ENCODE data around the gene CFAP221.

Gene CFAP221

DNA sequence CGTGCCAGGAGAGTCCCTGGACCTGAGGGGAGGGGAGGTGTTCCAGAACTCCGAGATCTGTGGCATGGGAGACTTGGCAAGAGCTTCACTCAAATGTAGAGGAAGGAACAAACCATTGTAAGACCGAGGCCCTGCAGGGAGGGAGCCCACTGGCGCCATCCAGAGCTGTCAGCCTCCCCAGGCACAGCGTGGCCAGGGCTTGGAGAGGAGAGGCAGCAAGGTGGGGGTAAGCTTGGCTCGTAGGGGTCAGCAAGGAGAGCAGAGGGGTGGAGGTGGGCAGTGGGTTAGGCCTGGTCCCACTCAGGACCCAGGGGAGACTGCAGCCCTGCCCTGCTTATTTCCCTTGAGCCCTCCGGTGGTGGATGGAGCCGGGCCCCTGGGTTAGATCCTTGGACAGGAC, 138.3 kb downstream of the CFAP221 start:
- no peak for DNase-seq

DNA sequence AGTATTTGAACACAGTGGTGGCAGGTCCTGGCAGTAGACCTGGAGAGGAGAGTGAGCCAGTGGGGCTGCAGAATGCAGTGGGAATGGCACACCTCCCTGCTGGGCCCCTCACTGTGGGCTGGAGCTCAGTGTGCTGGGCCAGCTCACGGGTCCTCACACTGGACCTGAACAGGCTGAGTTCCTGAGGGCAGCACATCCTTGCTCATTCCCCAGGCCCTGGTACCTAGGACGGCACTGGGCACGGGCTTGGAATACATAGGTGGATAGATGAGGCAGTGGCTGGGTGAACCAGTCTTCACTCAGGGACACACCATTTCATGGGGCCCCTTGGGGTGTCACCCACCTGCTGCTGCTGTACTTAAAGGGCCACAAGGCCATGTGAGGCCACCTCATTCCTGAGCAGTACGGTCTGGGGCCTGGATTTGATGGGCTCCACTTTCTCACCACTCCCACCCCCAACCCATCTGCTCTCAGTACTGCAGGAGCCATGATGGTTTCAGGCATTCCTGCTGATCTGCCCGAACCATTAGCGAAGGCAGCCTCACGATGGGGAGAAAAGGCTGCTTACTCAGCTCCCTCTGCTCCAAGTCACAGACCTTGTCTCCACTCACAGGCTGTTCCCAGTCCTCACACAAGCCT, 138.9 kb downstream of the CFAP221 start:
- no peak for DNase-seq

DNA sequence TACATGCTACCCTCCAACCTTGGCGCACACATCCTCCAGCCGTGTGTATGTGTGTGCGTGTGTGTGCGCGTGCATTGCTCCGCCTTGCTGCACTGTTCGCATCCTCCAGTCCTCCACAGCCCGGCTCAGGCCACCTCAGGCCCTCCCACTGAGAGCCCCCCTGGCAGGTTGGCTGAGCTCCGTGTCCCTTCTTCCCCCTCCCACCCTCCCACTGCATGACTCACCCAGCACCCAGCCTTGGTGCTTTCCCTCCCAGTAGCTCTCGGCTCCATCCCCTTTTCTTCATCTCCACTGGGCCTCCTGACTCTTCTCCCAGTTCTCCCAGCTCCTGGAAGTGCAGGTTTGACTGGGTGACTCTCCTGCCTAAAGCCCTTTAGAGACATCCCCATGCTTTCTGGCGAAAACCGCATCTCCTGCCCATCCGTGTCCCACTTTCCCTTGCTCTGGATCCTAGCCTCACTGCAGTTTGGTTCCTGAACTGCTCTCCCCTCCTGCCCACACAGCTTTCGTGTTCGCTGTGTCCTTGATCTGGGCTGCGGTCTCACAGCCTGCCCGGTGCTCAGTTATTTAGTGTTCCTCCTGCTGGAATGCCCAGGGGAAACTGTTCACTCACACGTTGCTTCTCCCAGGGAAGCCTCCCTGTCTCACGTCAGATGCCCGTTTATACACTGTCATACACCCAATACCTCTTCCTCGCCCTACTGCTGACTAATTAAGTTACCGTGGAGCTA, 139.6 kb downstream of the CFAP221 start:
- no peak for DNase-seq

DNA sequence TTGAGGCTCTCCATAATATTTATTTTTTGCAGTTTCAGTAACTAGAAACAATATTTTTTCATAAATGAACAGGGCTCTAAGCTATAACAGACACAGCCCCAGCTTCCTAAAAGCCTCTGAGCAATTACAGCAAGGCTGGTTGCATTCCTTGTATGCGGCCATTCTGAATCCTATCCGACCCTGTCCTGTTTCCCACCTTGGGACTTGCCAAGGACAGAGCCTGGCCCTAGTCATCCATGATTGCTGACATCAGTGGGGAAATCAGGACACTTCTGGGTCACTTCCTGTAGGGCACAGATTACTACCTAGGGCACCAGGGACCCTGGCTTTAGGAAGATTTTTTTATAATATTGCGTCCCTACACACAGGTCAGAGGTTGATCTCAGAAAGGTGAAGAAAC, 140.3 kb downstream of the CFAP221 start:
- no peak for DNase-seq

DNA sequence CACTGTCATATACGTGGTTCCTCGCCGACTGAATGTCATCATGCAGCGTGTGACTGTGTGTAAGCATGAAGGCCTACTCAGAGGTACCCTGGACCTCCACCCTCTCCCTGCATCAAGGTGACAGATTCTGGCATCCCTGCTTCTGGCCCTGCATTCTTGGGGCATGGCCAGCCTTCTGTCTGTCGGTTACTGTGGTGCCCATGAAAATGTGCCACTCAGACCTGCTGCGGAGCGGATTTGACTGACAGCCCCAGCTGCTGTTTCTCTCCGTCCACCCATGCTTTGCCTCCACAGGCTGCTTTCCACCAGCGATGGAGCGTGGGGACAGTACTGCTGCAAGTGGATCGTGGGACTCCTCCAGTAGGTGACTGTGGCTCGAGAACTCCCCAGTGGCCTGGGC, 144.4 kb downstream of the CFAP221 start:
- DNase-seq = no peak

DNA sequence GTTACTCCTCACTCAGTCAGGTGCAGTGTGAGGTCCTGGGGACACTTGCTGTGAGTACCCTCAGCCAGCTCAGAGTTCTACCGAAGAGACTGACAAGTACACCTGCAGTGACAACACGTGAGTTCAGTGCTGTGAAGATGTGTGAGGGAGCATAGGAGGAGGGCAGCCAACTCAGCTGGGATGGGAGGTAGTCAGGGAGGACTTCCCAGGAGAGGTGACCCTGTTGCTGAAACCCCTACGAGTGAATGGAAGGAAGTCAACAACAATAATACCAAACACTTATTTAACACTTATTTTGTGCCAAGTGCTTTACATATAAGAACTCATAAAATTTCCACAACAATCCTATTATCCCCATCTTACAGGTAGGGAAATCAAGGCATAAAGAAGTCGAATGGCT, 145.0 kb downstream of the CFAP221 start:
- DNase-seq = no peak

DNA sequence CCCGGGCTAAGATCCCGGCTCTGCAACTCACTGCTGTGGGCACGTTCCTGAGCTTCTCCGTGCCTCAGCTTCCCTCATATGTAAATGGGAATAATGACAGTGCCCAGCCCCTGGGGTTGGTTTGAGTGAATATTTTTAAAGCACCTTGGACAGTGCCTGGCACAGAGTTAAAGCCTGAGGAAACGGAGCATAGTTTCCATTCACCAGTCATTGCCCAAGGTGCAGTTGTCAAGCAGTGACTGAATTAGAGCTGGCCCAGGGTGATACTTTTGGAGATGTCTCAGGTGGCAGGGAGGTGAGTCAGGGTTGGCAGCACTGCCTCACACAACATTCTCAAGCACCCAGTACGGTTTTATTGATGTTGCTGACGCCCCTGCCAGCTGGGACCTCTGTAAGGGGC, 146.9 kb downstream of the CFAP221 start:
- no peak for DNase-seq

DNA sequence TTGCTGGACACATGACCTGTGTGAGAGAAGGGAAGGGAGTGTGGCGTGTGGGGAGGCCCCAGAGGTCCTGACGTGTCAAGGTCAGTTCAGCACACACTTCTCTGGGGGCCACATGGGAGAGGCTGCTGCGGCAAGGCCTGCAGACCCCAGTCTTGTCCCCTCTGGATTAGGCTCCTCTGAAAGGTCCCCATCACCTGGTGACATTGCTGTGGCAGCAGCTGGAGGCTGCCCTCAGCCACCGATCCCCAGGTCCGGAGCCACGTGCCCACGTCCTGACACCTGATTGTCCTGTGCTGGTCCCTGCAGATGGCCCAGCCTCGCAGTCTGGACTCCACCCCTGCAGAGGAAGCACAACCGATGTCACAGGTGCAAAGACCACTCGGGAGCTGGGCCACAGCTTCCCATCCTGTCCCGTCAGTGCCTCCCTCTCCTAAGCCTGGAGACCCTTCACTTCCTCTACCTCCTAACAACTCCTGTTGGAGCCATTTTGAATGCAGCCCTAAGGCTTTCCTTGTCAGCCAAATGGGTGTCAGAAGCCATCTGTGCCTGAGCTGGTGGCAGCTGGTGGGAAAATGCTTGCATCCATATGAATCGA, 147.5 kb downstream of the CFAP221 start:
- no peak for DNase-seq

DNA sequence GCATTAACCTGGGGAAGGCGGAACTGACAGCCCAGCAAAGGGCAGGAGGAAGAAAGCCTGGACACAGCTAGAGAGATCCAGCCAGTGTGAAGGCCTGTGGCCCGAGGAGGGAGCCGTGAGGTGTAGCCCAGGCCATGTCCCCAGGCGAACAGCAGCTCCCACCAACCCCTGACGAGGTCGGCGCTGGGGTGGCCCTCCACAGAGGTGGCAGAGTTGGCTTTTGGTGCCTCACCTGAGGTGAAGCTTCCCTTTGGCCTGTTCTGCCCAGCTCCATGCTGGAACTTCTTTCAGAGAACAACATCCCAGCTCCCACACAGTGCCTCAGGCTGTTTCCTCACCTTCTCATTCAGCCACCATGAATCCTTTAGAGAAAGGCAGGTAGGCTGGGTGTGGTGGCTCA, 148.1 kb downstream of the CFAP221 start:
- no peak for DNase-seq

DNA sequence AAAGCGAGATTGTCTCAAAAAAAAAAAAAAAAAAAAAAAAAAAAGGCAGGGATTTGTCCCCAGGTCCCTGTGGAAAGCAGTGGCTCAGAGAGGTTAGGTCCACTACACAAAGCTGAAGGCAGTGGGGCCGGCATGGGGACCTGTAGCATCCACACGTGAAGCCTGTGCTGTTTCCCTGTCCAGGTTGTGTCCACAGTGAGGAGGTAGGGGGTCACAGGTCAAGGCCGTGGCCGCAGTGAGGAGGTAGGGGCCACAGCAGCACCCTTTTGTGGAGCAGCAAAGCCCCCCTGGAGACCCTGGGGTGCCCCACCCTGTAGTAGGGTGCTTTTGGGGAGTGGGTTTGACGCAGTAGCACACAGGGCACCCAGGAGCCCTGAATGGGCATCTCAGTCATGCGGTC, 148.7 kb downstream of the CFAP221 start:
- no peak for DNase-seq

DNA sequence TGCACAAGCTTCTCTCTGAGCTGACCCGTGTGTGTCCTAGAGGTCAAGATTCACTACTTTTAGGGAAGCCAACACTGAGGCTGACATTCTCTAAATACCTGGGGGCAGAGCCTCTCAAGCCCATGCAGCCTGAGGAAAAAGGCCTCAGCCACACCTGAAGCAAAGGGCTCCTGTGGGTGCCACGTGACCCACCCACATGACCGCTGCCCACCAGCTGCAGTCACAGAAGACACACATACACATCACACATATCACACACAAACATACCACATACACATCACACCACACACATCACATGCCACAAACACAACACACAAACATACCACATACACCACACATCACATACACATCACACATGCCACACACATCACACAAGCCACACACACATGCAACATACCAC, 149.3 kb downstream of the CFAP221 start:
- DNase-seq = no peak

DNA sequence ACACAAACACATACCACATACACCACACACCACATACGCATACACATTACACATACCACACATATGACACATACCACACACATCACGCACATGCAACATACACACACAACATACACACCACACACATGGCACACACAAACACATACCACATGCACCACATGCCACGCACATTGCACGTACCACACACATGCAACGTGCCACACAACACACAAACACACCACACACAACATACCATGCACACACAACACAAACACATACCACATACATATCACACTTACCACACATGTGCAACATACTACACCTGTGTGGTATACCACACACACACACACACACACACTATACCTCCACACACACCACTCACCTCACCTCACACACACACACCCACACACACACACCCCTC, 149.7 kb downstream of the CFAP221 start:
- no peak for DNase-seq

DNA sequence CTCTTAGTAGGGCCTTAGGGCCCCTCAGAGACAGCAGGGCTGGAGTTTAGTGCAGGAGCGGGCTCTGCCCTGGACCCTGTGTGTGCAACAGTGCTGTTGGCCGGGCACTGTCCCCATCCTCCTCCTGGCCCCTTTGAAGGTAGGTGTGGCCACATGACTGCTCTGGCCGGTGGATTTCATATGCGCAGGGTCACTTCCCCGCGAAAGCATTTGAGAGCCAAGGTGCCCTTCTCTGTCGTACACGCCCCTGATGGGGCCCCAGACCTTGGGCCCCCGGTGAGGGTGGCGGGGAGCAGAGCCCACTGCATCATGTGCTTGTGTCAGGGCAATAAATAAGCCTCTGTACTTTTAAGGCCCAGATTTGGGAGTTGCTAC, 150.2 kb downstream of the CFAP221 start:
- DNase-seq = no peak

DNA sequence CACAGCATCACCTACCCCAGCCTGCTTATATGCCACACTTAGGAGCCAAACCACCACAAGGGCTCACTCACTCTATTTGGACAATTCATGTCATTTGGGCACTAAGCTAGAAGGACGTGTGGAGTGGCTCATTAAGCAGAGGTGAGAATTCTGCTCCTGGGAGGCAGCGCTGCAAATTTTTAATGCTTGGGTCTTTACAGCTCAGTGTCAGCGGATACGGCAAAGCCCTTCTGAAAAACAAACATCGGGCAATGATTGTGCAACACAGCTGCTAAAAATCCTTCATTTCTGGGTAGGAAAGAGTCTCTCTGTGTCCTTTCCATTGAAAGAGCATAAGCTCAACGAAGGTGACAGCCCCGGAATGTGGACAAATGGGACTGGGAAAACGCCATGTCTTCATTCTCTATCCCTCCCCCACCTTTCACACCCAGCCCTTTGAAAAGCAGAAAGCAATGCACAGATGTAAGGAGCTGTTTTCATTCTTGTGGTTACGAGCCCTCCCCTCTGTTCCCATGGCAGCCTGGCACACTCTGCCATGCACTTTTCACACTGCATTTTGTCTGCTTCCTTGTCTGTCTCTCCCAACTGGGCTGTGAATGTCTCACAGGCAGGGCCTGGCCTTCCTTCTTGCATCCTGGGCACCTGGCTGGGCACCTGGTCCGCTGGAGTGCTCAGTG, 150.7 kb downstream of the CFAP221 start:
- DNase-seq = no peak

DNA sequence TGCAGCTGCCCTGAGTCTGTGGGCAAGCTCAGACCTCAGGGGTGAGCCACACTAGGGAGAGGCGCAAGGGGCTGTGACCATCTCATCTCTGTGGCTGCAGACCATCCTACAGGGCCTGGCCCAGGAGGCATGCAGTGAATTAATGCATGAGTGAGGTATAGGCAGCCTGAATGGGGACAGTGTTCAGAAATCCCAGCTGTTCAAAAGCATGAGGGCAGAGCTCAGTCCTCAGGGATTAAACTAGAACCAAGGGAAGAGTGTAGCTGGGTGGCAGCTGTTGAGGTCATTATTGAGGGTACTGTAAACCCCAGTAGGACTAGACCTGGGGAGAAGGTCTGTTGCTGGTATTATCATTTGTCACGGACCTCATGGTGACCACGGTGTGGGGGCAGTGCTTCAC, 151.8 kb downstream of the CFAP221 start:
- no peak for DNase-seq

DNA sequence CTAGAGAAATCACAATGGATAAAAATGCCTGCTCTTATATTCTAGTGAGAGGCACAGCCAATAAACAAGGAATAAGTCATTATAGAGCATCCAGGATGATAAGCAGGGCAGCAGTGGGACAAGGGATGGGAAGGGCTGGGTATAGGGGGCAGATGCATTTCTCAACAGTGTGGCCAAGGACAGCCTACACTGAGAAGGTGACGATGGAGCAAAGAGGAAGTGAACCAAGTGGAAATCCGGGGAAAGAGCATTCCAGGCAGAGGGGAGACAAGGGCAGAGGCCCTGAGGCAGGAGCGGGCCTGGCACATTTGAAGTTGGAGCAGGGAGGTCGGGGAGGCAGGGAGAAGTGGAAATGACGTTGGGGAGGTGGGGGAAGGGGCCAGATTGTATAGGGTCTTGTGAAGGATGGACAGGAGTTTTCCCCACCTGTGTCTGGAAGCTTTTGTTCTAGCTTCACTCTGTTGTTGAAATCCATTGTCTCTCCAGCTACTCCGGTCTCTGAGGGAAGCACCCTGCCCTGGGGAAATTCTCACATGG, 152.3 kb downstream of the CFAP221 start:
- DNase-seq = no peak

DNA sequence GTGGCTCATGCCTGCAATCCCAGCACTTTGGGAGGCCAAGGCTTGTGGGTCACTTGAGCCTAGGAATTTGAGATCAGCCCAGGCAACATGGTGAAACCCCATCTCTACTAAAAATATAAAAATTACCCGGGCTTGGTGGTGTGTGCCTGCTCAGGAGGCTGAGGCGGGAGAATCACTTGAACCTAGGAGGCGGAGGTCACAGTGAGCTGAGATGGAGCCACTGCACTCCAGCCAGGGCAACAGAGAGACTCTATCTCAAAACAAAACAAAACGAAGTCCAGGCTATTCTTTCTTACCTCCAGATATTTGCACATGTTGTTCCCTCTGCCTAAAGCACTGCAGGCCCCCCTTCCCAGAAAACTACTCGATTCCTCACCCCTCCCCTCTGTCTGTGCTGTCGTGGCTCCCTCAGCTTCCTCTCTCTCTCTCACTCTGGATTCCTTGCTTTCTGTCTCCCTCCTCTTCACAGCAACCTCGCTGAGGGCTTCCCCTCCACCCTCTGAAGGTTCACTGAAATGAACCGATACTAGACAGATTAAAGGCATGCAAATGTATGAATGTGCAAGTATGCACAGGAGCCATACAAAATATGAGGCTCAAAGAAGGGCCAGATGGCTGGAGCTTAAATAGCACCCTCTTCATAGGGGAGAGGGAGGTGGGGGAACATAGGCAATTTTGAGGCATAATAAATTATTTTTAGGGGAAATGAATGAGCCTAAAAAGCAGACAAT, 153.2 kb downstream of the CFAP221 start:
- DNase-seq = no peak

DNA sequence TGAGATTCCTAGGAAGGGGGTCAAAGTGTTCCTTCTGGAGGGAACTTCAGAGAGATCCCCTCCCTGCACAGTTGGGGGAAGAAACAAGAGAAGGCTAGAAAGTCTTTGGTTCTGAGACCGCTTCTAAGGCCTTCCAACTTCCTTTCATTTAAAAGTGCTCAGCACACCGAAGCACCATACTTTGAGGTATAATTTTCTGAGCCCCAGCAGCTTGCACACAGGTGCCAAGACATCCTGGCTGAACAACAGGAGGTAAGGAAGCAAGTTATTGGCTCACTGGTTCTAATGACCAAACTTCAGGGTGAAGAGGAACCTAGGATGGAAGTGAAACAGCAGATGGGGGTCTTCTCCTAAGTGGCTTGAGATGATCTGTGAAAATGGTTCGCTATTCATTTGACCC, 154.0 kb downstream of the CFAP221 start:
- no peak for DNase-seq

DNA sequence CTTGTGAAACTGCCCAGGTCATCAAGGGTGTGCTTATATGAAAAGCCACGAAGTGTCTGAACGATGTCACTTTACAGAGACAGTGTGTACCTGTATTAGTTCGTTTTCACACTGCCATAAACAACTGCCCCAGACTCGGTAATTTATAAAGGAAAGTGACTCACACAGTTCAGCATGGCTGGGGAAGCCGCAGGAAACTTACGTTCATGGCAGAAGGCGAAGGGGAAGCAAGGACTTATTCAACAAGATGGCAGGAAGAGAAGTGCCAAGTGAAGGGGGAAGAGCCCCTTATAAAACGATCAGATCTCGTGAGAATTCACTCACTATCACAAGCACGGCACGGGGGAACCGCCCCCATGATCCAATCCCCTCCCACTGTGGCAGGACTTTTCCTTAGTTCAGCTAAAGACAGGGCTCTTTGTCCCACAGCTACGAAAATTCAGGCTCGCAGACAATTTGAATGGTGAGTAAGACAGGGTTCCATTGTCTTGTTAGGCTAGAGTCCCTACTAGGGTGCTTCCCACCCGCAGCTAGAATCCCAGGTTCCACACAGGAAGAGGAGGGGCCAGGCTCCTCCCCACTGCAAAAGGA, 154.9 kb downstream of the CFAP221 start:
- DNase-seq = no peak

DNA sequence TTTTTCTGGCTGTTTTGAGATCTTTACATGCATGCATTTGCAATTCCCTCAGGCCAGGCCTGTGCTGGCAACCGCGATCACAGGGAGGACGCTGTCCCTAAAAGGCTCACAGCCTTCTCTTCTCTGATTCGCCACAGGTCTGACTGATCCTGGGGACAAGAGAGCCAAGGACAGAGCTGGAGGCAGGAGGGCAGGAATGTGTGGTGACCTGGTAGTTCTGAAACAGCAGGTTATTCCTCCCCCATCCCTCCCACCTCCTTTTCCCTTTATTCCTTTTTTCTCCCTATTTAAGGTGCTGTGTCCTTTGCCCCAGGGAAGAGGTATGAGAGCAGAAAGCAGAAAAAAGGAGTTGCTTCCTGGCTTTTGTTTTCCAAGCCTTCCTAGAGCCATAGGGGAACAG, 156.6 kb downstream of the CFAP221 start:
- no peak for DNase-seq

DNA sequence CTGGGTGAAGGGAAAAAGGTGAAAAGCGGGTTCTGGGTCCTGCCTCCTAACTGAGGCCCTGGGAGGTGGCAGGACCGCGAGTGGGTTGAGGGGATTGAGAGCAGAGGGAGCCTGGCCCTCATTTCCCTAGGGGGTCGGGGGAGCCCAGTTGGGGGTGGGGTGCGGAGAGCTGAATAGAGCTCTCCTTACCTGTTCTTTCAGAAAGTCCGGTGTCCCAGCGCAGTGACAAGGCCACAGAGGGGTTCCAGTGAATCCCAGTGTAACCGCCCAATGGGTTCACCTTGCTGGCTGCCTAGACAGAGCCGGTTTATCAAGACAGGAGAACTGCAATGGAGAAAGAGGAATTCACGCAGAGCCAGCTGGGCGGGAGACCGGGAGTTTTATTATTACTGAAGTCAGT, 157.1 kb downstream of the CFAP221 start:
- DNase-seq = no peak

DNA sequence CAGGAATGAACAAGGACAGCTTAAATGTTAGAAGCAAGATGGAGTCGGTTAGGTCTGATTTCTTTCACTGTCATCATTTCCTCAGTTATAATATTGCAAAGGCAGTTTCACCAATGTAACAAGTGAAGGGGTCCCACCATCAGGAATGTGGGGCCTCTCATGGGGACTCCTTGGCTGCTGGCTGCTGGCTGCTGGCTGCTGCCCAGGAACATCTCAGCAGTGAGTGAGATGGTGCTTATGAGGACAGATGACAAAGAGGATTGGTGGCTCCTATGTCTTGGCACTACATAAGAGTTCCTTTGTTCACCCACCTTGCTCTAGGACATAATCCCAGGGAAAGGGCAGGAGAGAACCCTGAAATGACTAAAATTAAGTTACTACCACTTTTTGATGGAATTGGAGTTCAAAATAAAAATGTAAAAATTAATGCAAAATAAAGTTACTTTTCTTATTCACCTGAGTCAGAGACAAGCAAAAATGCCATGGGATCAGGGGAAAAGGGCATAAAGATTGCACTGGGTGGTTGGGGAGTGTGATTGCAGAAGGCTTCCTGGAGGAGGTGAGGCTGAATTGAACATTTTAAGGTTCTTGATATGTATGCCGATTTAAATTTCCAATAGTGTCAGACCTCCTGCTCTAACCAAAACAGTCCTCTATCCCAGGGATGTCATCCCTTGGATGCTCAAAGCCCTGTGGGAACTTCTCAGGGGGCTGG, 158.1 kb downstream of the CFAP221 start:
- no peak for DNase-seq

Data from activated naive CD4-positive, alpha-beta T cell treated with Interleukin-2 at 50 U/mL for 16 hours (primary cell).